HG03108 (cell line): ENCODE measurements around the gene RUFY3.
A peak's percentile ranks its signal among the peaks of the same experiment; 100 is the strongest.
"Not testable (repeated sequence)": the region's sequence is repeated elsewhere in the genome, so short reads cannot be mapped to it uniquely, and the experiment has no call there.

Experiments used
- ATAC-seq: cut with Tn5 transposase; IDR thresholded peaks from one replicate; pipeline ENCODE4 v1.9.1; 2021; ENCODE audit warnings: moderate library complexity; ENCODE audit not compliant: unreplicated experiment

Gene RUFY3

GRCh38 chr4:70705183-70706043 is 16.4 kb upstream of the RUFY3 start:
- peak; percentile 50 for ATAC-seq

GRCh38 chr4:70706044-70706461 is 15.7 kb upstream of the RUFY3 start:
- ATAC-seq, result no peak

- no peak for ATAC-seq
These were observed 15.2 kb upstream of the RUFY3 start for GRCh38 chr4:70706516-70706915.

- no peak for ATAC-seq
These were observed 12.1 kb upstream of the RUFY3 start for GRCh38 chr4:70709611-70710205.

- no peak for ATAC-seq
These were observed 10.2 kb upstream of the RUFY3 start for GRCh38 chr4:70711599-70711998.

DNA sequence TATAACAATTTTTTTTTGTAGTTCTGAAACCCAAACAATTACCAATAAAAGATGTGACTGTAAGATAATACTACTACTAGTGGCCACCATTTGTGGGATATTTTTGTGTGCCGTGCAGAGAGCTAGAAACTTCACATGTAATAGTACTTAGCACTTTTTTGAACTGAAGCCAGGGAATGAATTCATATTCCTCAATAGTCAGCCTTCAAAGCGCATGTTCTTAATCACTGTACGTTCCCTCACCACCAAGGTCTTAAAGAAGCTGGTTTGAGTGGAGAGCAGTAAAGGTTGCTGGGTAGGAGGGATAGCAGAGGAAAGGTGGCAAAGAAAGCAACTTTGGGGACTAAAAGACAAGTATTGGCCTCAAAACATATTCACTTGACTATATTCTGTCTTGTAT is 9.6 kb upstream of the RUFY3 start:
- no peak for ATAC-seq

DNA sequence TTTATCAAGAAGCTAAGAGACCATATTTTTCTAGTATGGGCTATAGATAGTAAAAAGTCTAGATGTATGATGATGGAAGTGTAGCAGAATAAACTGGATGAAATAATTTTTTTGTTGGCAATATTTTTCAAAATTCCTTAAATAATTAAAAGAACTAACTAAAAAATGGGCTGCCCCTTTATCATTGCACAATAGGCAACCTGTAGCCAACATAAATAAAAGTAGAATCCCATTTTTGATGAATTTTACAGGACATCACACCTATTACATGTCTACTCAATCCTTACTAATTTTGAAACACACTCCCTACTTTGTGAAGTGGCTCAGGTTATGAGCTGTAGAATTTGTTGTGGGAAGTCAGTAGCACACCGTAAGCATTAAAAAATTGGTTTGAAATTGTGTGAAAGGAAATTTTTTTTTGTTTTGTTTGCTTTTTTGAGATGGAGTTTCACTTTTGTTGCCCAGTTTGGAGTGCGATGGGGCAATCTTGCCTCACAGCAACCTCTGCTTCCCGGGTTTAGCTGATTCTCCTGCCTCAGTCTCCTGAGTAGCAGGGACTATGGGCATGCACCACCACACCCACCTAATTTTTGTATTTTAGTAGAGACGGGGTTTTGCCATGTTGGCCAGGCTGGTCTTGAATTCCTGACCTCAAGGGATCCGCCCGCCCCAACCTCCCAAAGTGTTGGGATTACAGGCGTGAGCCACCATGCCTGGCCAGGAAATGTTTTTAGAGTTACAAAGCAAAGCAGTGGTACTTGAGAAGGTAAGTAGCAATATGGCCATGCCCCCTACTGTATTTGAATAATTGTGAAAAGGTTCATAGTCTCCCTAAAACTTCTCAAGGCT is 8.9 kb upstream of the RUFY3 start:
- no peak for ATAC-seq

DNA sequence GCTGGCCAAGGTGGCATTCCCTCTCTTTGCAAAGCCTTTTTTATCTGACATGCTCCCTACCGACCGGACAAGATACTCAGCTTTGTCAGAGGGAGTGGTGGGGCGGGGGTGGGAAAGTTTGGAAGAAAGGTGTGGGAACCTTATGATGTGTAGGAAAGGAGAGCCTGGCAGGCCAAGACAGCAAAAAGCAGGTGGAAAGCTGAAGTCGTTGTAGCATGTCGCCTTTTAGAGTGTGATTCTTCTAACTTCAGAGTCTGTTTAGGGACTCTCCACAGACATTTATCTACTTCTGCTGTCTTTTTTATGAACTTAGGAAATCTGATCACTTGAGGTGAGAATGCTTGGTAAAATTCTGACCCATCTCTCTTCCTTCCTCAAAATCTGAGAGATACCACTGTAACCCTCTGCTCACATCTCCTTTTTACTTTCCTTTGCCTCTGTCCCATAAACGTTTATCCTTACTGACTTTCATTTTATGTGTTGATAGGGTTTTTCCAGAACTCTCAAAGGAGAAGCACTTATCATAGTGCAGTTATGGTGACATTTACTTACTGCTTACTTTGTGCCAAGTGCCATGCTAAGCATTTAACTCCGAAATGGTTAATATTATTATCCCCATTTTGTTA is 8.2 kb upstream of the RUFY3 start:
- ATAC-seq, result peak; percentile 39

- peak; percentile 51 for ATAC-seq
These were observed 7.5 kb upstream of the RUFY3 start for GRCh38 chr4:70714079-70714887.

DNA sequence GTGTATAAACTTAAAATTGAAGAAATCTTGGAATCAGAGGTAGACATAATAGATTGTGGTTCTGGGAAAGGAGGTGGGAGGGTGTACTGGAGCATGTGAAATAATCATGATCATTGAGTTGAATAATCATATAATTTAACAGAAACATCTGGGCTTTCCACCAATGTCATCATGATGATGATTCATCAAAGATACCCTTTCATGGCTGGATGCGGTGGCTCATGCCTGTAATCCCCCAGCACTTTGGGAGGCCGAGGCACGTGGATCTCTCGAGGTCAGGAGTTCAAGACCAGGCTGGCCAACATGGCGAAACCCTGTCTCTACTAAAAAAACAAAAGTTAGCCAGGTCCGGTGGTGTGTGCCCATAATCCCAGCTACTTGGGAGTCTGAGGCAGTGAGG is 6.7 kb upstream of the RUFY3 start:
- ATAC-seq, result no peak

DNA sequence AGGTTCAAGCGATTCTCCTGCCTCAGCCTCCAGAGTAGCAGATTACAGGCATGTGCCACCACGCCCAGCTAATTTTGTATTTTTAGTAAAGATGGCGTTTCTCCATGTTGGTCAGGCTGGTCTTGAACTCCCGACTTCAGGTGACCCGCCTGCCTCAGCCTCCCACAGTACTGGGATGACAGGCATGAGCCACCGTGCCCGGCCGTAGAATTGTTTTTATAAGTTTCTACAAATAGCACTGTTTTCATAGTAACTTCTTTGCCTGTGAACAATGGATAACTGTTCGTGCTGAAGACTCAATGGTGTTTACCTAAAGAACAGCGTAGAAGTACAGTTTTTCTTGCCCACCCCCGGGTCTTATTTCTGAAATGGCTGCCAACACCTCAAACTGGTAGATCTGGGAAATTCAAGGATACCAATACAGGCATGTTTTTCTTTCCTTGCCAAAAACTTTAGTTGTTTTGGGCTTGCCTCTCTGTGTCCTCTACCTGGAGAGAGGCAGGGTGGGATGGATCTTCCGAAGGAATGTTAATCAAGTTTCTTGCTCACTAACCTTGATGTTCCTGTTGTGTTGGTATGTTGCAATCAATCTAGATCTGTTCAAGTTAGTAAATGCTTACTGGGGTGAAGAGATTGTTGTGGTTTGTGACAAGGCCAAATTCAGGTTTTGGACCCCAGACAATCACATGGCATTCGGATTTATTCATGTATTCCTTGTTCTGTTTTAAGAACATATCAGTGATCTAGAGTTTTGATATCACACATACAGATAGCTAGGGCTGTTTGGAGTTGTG is 2.8 kb upstream of the RUFY3 start:
- no peak for ATAC-seq

DNA sequence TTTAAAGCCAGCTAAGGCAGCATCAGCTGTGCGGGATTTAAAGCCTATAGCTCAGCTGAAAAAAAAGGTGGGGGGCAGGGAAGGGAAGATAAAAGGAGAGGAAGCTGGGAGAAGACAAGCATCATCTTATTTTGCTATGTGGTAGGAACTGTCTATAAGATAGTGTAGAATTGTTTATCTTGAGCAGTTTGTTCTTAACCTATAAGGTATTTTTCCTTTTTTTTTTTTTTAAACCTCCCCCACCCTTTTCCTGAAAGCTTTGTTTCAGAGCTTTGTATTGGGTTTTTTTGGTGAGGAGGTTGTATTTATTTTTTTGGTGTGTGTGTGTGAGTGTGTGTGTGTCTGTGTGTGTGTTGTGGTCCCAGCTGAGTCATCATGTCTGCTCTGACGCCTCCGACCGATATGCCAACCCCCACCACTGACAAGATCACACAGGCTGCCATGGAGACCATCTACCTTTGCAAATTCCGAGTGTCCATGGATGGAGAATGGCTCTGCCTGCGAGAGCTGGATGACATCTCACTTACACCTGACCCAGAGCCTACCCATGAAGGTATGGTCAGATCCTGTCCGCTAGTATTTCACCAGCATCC is 531 bp downstream of the RUFY3 start:
- ATAC-seq, result no peak

GRCh38 chr4:70724463-70724862 is 2.7 kb downstream of the RUFY3 start:
- ATAC-seq, result no peak

DNA sequence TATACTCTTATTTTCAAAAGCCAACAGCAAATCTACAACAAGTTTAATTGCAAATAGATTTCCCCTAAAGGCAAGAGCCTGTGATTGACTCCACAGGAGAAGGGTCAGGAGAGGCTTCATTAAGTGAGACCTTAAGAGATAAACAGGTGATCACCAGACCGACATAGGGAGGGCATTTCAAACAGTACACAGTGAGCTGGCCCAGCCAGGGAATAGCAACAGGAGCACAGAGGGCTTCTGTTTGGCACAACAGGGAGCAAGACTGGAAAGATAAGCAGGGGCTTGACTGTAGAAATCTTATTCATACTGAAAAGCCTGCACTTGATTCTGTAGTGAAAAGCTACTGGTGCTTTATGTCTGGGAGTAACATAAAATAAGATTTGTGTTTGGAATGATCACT is 3.9 kb downstream of the RUFY3 start:
- ATAC-seq, result no peak

- ATAC-seq, result not testable (repeated sequence)
These were observed 4.8 kb downstream of the RUFY3 start for GRCh38 chr4:70726515-70726914.

- ATAC-seq, result no peak
These were observed 6.3 kb downstream of the RUFY3 start for GRCh38 chr4:70728091-70728490.

GRCh38 chr4:70732878-70733277 is 11.1 kb downstream of the RUFY3 start:
- ATAC-seq, result not testable (repeated sequence)

- peak; percentile 88 for ATAC-seq
These were observed 12.6 kb downstream of the RUFY3 start for GRCh38 chr4:70734168-70734954.
